OCI-LY7 (cell line): ENCODE data around the gene MROH9. TPM values are rescaled to one million over a fixed set of nuclear protein-coding genes. Genes with fewer than 3 reads are reported as not detected.

Experiments used
- BruUV-seq: library from RNA; stranded (reverse); fragments of 400-500 nt; replicated peaks from 2 replicates; lab custom pipeline; 2021; lab: Mats Ljungman, UMichigan
- CTCF ChIA-PET: fragments of 300-600 bp; sonication (Branson Sonifier 250); formaldehyde crosslinking; loops from one replicate; lab custom pipeline; 2022; ENCODE audit warnings: antibody characterized with exemption; ENCODE audit not compliant: unreplicated experiment; lab: Charles Lee
- POLR2A ChIA-PET: fragments of 300-600 bp; sonication (Branson Sonifier 250); formaldehyde crosslinking; loops from one replicate; lab custom pipeline; 2022; ENCODE audit warnings: antibody characterized with exemption; lab: Charles Lee
- DNase-seq: peaks from one replicate; pipeline ENCODE4 v3.0.0-alpha.2; 2015; ENCODE audit warnings: low spot score
- H2AFZ ChIP-seq: fragments of 200-600 bp; sonication (generic), shearing (Covaris generic); 2 replicates; pipeline ENCODE4 v1.6.1; 2014; ENCODE audit warnings: mild to moderate bottlenecking, antibody characterized with exemption, low read length, moderate library complexity
- H3K27ac ChIP-seq: fragments of 200-600 bp; sonication (generic); 2 replicates; pipeline ENCODE4 v1.5.1; 2014; ENCODE audit warnings: mixed run types, low read depth, mild to moderate bottlenecking, moderate library complexity, low read length, inconsistent platforms; ENCODE audit not compliant: poor library complexity, severe bottlenecking
- H3K36me3 ChIP-seq: fragments of 200-600 bp; sonication (generic); 2 replicates; pipeline ENCODE4 v1.6.1; 2014; ENCODE audit warnings: mild to moderate bottlenecking, antibody characterized with exemption, low read length, moderate library complexity, mixed read lengths; ENCODE audit not compliant: insufficient read depth
- H3K4me1 ChIP-seq: fragments of 200-600 bp; sonication (generic); 2 replicates; pipeline ENCODE4 v1.5.1; 2014; ENCODE audit warnings: mild to moderate bottlenecking, low read length; ENCODE audit not compliant: insufficient read depth, poor library complexity, severe bottlenecking
- H3K4me2 ChIP-seq: fragments of 200-600 bp; sonication (generic); 2 replicates; pipeline ENCODE4 v1.6.1; 2014; ENCODE audit warnings: mild to moderate bottlenecking, low read length
- H3K4me3 ChIP-seq: fragments of 200-600 bp; sonication (generic); 2 replicates; pipeline ENCODE4 v1.5.1; 2014; ENCODE audit warnings: mild to moderate bottlenecking, low read depth, low read length; ENCODE audit not compliant: poor library complexity, severe bottlenecking
- H3K79me2 ChIP-seq: fragments of 200-600 bp; sonication (generic); 2 replicates; pipeline ENCODE4 v1.6.1; 2016; ENCODE audit warnings: low read depth, mild to moderate bottlenecking, low read length, moderate library complexity, mixed read lengths; ENCODE audit not compliant: insufficient read depth
- H3K9me2 ChIP-seq: fragments of 200-600 bp; sonication (generic); 2 replicates; pipeline ENCODE4 v1.6.1; 2016; ENCODE audit warnings: mild to moderate bottlenecking, low read length, mixed read lengths; ENCODE audit not compliant: insufficient read depth
- H3K9me3 ChIP-seq: fragments of 200-600 bp; sonication (generic); 2 replicates; pipeline ENCODE4 v1.6.1; 2014; ENCODE audit warnings: mild to moderate bottlenecking, mixed run types, low read length, mixed read lengths
- H4K20me1 ChIP-seq: fragments of 200-600 bp; sonication (generic); 2 replicates; pipeline ENCODE4 v1.6.1; 2014; ENCODE audit warnings: mild to moderate bottlenecking, antibody characterized with exemption, low read length, moderate library complexity, mixed read lengths; ENCODE audit not compliant: insufficient read depth
- EZH2phosphoT487 ChIP-seq: fragments of 200-600 bp; sonication (generic); IDR thresholded peaks from 2 replicates; pipeline ENCODE4 v1.6.1; 2018; ENCODE audit warnings: low read depth, borderline replicate concordance, mild to moderate bottlenecking, mixed run types, antibody characterized with exemption, low read length, moderate library complexity, mixed read lengths
- intact Hi-C: fragments of 100-400 bp; cut with micrococcal nuclease; formaldehyde crosslinking; loops from one replicate; pipeline ENCODE4 v1.10.0; 2022; ENCODE audit not compliant: unreplicated experiment
- total RNA-seq, 2 experiments: library from RNA; depleted of rRNA in 1 of 2; stranded (reverse); fragments of >200 nt in 1 of 2; shearing (Covaris generic) in 1 of 2; gene quantifications; 2 replicates each; pipeline ENCODE4 v1.2.3, GENCODE V29; 2014 to 2022
- TF ChIP-seq, protein P1 (sequence below): fragments of 200-600 bp; sonication (generic); conservative IDR thresholded peaks from 2 replicates; pipeline ENCODE4 v1.5.1; 2014; ENCODE audit warnings: mild to moderate bottlenecking, antibody characterized with exemption, low read length, moderate library complexity, mixed read lengths

The MROH9 gene
- total RNA-seq, 2 experiments from 2014 or later, result not detected

DNA sequence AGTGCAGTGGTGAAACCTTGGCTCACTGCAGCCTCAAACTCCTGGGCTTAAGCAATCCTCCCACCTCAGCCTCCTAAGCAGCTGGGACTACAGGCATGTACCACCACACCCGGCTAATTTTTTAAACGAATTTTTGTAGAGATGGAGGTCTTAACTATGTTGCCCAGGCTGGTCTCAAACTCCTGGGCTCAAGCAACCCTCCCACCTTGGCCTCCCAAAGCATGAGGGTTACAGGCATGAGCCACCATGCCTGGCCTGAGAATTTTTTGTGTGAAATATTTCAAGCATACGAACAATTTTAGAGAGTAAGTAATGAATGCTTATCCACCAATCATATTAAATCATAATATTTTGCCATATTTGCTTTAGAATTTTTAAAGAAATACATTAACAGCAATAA lies 51.6 kb downstream of the MROH9 start:
- Histone ChIP-seq H2AFZ (no peak overlapping the region), H3K36me3 (no peaks in the 10 kb centered on the region), H3K9me3 (no peaks in the 10 kb centered on the region), H4K20me1 (no peaks in the 10 kb centered on the region), H3K27ac (no peak overlapping the region), H3K79me2 (no peaks in the 10 kb centered on the region), H3K4me3 (no peak overlapping the region), H3K9me2 (no peaks in the 10 kb centered on the region), H3K4me1 (no peaks in the 10 kb centered on the region), H3K4me2 (no peak overlapping the region)
- ChIA-PET POLR2A (interaction anchor here (0.5 kb wide), 1 partner anchor 32 kb away, joined by 4 read pairs; no protein-coding TSS in a partner anchor), CTCF (no interaction called here)
- TF ChIP-seq EZH2phosphoT487, result no peak
- TF ChIP-seq, protein P1, sequence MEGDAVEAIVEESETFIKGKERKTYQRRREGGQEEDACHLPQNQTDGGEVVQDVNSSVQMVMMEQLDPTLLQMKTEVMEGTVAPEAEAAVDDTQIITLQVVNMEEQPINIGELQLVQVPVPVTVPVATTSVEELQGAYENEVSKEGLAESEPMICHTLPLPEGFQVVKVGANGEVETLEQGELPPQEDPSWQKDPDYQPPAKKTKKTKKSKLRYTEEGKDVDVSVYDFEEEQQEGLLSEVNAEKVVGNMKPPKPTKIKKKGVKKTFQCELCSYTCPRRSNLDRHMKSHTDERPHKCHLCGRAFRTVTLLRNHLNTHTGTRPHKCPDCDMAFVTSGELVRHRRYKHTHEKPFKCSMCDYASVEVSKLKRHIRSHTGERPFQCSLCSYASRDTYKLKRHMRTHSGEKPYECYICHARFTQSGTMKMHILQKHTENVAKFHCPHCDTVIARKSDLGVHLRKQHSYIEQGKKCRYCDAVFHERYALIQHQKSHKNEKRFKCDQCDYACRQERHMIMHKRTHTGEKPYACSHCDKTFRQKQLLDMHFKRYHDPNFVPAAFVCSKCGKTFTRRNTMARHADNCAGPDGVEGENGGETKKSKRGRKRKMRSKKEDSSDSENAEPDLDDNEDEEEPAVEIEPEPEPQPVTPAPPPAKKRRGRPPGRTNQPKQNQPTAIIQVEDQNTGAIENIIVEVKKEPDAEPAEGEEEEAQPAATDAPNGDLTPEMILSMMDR, result no peak
- BruUV-seq, result no TSS peak
- intact Hi-C loops, result no loop called here
- no peak for DNase-seq

DNA sequence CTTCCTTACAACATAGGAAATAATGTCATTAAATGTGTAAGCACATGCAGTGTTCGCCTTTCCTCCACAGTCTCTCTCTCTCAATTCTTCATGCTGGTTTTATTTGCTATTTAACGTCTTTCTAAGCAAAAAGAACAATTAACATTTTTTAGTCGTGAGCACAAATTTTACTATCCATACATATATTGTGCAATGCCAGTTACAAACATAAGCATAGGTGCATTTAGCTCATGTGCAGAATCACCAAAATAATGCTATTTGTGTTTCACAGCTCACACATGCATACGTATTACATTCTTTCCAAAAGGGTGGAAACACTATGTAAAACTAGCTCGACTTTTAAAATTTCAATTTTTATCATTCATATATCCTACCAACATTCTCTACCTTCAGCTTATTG lies 52.1 kb downstream of the MROH9 start:
- no peak for TF ChIP-seq EZH2phosphoT487
- TF ChIP-seq, protein P1, result no peak
- Histone ChIP-seq H3K9me2 (no peaks in the 10 kb centered on the region), H3K79me2 (no peaks in the 10 kb centered on the region), H3K4me1 (no peaks in the 10 kb centered on the region), H3K4me2 (no peak overlapping the region), H4K20me1 (no peaks in the 10 kb centered on the region), H3K27ac (no peak overlapping the region), H3K4me3 (no peak overlapping the region), H3K36me3 (no peaks in the 10 kb centered on the region), H2AFZ (no peak overlapping the region), H3K9me3 (no peaks in the 10 kb centered on the region)
- BruUV-seq, result no TSS peak
- no peak for DNase-seq
- intact Hi-C loops, result no loop called here
- POLR2A ChIA-PET, result interaction anchor here (0.5 kb wide), 1 partner anchor 32 kb away, joined by 4 read pairs; no protein-coding TSS in a partner anchor
- CTCF ChIA-PET, result interaction anchor here (0.9 kb wide), 1 partner anchor 10 kb away, joined by 3 read pairs; no protein-coding TSS in a partner anchor

DNA sequence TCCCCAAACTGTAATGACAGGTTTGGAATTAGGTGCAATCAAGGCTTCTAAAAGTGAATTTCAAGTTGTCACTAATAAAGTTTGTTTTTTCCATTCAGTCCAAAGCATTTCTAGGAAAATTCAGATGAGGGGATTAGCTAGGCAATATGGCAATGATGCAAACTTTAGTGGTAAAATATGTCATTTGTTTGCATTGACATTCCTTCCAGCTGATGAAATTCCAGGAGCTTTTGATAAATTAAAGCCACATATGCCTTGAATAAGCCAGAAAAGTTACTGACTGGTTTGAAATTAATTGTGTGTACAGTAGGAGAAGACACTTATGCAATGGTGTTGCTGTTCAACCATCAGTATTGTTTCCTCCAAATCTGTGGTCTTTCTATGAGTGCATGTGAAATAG lies 57.8 kb downstream of the MROH9 start:
- H3K9me2 ChIP-seq, result no peaks in the 10 kb centered on the region
- no peak overlapping the region for H3K27ac ChIP-seq
- no peaks in the 10 kb centered on the region for H4K20me1 ChIP-seq
- no TSS peak for BruUV-seq
- no peak for TF ChIP-seq EZH2phosphoT487
- TF ChIP-seq, protein P1, result no peak
- no peak overlapping the region for H3K4me3 ChIP-seq
- no peaks in the 10 kb centered on the region for H3K9me3 ChIP-seq
- H3K79me2 ChIP-seq, result no peaks in the 10 kb centered on the region
- CTCF ChIA-PET, result no interaction called here
- H3K36me3 ChIP-seq, result no peaks in the 10 kb centered on the region
- POLR2A ChIA-PET, result no interaction called here
- no peak overlapping the region for H2AFZ ChIP-seq
- no peaks in the 10 kb centered on the region for H3K4me1 ChIP-seq
- no peak overlapping the region for H3K4me2 ChIP-seq
- intact Hi-C loops, result no loop called here
- DNase-seq, result no peak
